Panc1 (cell line): ENCODE measurements around the gene TEAD4. TPM values are rescaled to one million over a fixed set of nuclear protein-coding genes. Genes with fewer than 3 reads are reported as not detected.
A peak's percentile ranks its signal among the peaks of the same experiment; 100 is the strongest.

Experiments used
- ATAC-seq: fragments of 200-7000 bp; cut with Tn5 transposase; 2 replicates; pipeline ENCODE4 v1.9.1; 2020; ENCODE audit warnings: mild to moderate bottlenecking, moderate library complexity
- BruUV-seq: library from RNA; stranded (reverse); fragments of 400-500 nt; replicated peaks from 2 replicates; lab custom pipeline; 2021; lab: Mats Ljungman, UMichigan
- CTCF ChIA-PET: fragments of 300-600 bp; sonication (Branson Sonifier 250); formaldehyde crosslinking; loops from one replicate; lab custom pipeline; 2022; ENCODE audit warnings: antibody characterized with exemption; lab: Charles Lee
- POLR2A ChIA-PET: fragments of 300-600 bp; sonication (Branson Sonifier 250); formaldehyde crosslinking; loops from one replicate; lab custom pipeline; 2022; ENCODE audit warnings: antibody characterized with exemption; lab: Charles Lee
- DNase-seq: peaks from one replicate; pipeline ENCODE4 v3.0.0-alpha.2; 2010; ENCODE audit warnings: low read depth, low spot score
- H3K27ac ChIP-seq: 2 replicates; pipeline ENCODE4 v1.5.1; 2011; ENCODE audit warnings: mild to moderate bottlenecking, low read length, inconsistent platforms
- H3K27me3 ChIP-seq: fragments of 200-500 bp; sonication (Bioruptor generic); 2 replicates; pipeline ENCODE4 v1.6.0; 2014; ENCODE audit warnings: low read length, inconsistent platforms; ENCODE audit not compliant: control insufficient read depth, insufficient read depth
- H3K36me3 ChIP-seq: fragments of 200-500 bp; sonication (Bioruptor generic); 2 replicates; pipeline ENCODE4 v1.5.1; 2014; ENCODE audit warnings: inconsistent platforms, mild to moderate bottlenecking, low read length, moderate library complexity; ENCODE audit not compliant: control insufficient read depth, insufficient read depth
- H3K4me1 ChIP-seq: 2 replicates; pipeline ENCODE4 v1.5.1; 2011; ENCODE audit warnings: inconsistent platforms, mild to moderate bottlenecking, low read length, moderate library complexity; ENCODE audit not compliant: control insufficient read depth, insufficient read depth
- H3K4me3 ChIP-seq, 2 experiments: 2 replicates each; pipeline ENCODE4 v1.5.1; 2011 to 2012; ENCODE audit warnings: low read depth in 2 of 2, low read length in 2 of 2, mild to moderate bottlenecking in 2 of 2, inconsistent platforms in 1 of 2, moderate library complexity in 1 of 2
- H3K9me3 ChIP-seq: fragments of 200-500 bp; sonication (Bioruptor generic); 2 replicates; pipeline ENCODE4 v1.5.1; 2014; ENCODE audit warnings: low read depth, mild to moderate bottlenecking, inconsistent platforms, low read length, moderate library complexity; ENCODE audit not compliant: control insufficient read depth, insufficient read depth
- CTCF ChIP-seq: fragments of 450-650 bp; IDR thresholded peaks from 2 replicates; pipeline ENCODE4 v1.5.1; 2017; ENCODE audit warnings: mild to moderate bottlenecking
- POLR2AphosphoS5 ChIP-seq: IDR thresholded peaks from 2 replicates; pipeline ENCODE4 v1.6.1; 2012; ENCODE audit warnings: mild to moderate bottlenecking, low read depth, low read length, moderate library complexity
- REST ChIP-seq, 2 experiments: IDR thresholded peaks; 2 replicates each; pipeline ENCODE4 v1.6.1; 2011 to 2012; ENCODE audit warnings: low read depth in 2 of 2, control low read depth in 1 of 2, low read length in 1 of 2, mild to moderate bottlenecking in 1 of 2, moderate library complexity in 1 of 2; ENCODE audit not compliant: insufficient read depth in 1 of 2
- SIN3A ChIP-seq: IDR thresholded peaks from 2 replicates; pipeline ENCODE4 v1.6.1; 2012; ENCODE audit warnings: low read depth, mild to moderate bottlenecking, low read length, moderate library complexity, borderline replicate concordance; ENCODE audit not compliant: insufficient read depth
- TCF7L2 ChIP-seq: IDR thresholded peaks from 2 replicates; pipeline ENCODE4 v1.6.1; 2011; ENCODE audit warnings: mild to moderate bottlenecking, low read depth, low read length, inconsistent platforms
- in situ Hi-C: cut with HindIII; loops from 2 replicates; pipeline ENCODE4 v1.10.0; 2016; ENCODE audit warnings: low sequenced_read_pairs, low pct_unique_long_range_greater_than_20kb
- intact Hi-C: fragments of 100-400 bp; cut with micrococcal nuclease; formaldehyde crosslinking; loops from one replicate; pipeline ENCODE4 v1.10.0; 2022; ENCODE audit not compliant: unreplicated experiment
- total RNA-seq: library from RNA; stranded (reverse); gene quantifications from one replicate; pipeline ENCODE4 v1.2.1, GENCODE V29; 2021; ENCODE audit not compliant: unreplicated experiment

Gene TEAD4
- total RNA-seq, 1 experiment from 2014 or later: 47.6 TPM

GRCh38 chr12:3073438-3074250, 114.4 kb downstream of the TEAD4 start:
- Histone ChIP-seq H3K27ac (no peak overlapping the region), H3K36me3 (no peaks in the 10 kb centered on the region), H3K4me1 (no peaks in the 10 kb centered on the region; the same call in 1 of the 2 replicates), H3K27me3 (no peaks in the 10 kb centered on the region), H3K4me3 (no peak overlapping the region), H3K9me3 (no peaks in the 10 kb centered on the region)
- CTCF ChIA-PET: interaction anchor here (1.0 to 1.2 kb wide), 2 partner anchors 197 to 202 kb away, joined by 3 to 9 read pairs; partner anchors contain the start of genes FOXM1 and RHNO1
- ATAC-seq: peak; percentile 76
- intact Hi-C loops: loop anchor here (5.0 kb wide), 1 partner anchor 204 kb away; no protein-coding TSS in a partner anchor
- BruUV-seq: no TSS peak
- in situ Hi-C loops: no loop called here
- POLR2A ChIA-PET: interaction anchor here (0.7 to 1.0 kb wide), 2 partner anchors 192 to 202 kb away, joined by 3 read pairs; no protein-coding TSS in a partner anchor
- DNase-seq: peak; percentile 72
- TF ChIP-seq CTCF (peak; percentile 94), TCF7L2 (no peak), POLR2AphosphoS5 (no peak)

GRCh38 chr12:3075315-3075714, 116.1 kb downstream of the TEAD4 start:
- no TSS peak for BruUV-seq
- Histone ChIP-seq H3K4me1 (no peaks in the 10 kb centered on the region; the same call in 1 of the 2 replicates), H3K36me3 (no peaks in the 10 kb centered on the region), H3K9me3 (no peaks in the 10 kb centered on the region), H3K4me3 (no peak overlapping the region), H3K27ac (no peak overlapping the region), H3K27me3 (no peaks in the 10 kb centered on the region)
- ATAC-seq (no peak), DNase-seq (no peak)
- in situ Hi-C loops (no loop called here), intact Hi-C loops (no loop called here)
- TF ChIP-seq TCF7L2 (no peak), CTCF (no peak), POLR2AphosphoS5 (no peak), REST (IDR thresholded peaks at IDR 0.05; ENCODE audit: insufficient read depth in 1 of 2, low read depth in 2 of 2, low read length in 1 of 2) (no peak), SIN3A (no peak)
- POLR2A ChIA-PET: no interaction called here
- CTCF ChIA-PET: no interaction called here
